HG02763 (cell line): Measurements from ENCODE around the gene GFM2.
A peak's percentile ranks its signal among the peaks of the same experiment; 100 is the strongest.
"Not testable (repeated sequence)": the region's sequence is repeated elsewhere in the genome, so short reads cannot be mapped to it uniquely, and the experiment has no call there.

Experiments used
- ATAC-seq: cut with Tn5 transposase; IDR thresholded peaks from one replicate; pipeline ENCODE4 v1.9.1; 2021; ENCODE audit warnings: mild to moderate bottlenecking, moderate library complexity; ENCODE audit not compliant: unreplicated experiment

GFM2 gene, protein sequence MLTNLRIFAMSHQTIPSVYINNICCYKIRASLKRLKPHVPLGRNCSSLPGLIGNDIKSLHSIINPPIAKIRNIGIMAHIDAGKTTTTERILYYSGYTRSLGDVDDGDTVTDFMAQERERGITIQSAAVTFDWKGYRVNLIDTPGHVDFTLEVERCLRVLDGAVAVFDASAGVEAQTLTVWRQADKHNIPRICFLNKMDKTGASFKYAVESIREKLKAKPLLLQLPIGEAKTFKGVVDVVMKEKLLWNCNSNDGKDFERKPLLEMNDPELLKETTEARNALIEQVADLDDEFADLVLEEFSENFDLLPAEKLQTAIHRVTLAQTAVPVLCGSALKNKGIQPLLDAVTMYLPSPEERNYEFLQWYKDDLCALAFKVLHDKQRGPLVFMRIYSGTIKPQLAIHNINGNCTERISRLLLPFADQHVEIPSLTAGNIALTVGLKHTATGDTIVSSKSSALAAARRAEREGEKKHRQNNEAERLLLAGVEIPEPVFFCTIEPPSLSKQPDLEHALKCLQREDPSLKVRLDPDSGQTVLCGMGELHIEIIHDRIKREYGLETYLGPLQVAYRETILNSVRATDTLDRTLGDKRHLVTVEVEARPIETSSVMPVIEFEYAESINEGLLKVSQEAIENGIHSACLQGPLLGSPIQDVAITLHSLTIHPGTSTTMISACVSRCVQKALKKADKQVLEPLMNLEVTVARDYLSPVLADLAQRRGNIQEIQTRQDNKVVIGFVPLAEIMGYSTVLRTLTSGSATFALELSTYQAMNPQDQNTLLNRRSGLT

DNA sequence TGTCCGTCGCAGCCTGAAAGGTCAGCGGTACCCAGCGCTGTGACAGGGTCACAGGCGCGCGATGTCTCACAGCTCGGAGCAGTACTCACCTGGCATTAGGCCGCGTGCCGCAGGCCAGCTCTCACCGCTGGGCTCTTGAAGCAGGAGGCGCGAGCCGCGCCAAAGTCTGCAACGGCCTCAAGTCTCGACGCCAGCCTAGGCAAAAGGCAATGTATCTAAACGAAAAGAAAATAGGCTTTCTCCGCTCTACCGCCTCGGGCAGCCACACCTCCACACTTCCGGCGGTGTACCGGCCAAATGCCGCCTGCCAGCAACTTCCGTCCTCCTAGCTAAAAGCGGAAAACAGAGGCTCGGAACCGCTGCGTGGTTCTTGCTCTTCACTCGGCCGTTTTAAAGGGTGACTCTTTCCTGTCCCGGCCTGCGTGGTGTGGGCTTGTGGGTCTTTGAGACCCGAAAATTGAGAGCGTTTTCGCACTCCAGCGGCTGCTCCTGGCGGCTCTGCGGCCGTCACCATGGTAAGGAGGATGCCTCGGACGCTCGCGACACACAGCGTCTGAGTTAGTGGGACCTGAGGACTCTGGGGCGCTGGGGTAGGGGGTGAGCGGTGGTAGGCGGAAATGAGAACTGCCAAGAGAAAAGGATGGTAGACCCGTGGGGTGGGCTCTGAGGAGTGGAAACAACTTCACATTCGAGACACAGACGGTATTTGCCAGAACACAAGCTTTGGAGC lies at the start of gene GFM2, which contains the start of gene NSA2:
Gene GFM2, minus strand, starts transcription at position 269 of the 730 bp plus-strand sequence. CDS start 3,375 bp downstream, outside the sequence.
Gene NSA2, plus strand, starts transcription at position 401 of the 730 bp plus-strand sequence. Its CDS starts 112 bp downstream, at position 513.
- peak; percentile 92 for ATAC-seq

DNA sequence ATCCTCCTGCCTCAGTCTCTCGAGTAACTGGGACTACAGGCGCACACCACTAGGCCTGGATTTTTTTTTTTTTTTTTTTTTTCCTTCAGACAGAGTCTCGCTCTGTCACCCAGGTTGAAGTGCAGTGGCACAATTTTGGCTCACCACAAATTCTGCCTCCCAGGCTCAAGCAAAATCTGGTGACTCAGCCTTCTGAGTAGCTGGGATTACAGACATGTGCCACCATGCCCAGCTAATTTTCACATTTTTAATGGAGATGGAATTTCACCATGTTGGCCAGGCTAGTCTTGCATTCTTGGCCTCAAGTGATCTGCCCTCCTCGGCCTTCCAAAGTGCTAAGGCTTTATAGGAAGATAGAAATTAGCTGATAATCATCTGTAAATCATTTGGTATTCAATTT lies 44.0 kb upstream of the GFM2 start:
- no peak for ATAC-seq

DNA sequence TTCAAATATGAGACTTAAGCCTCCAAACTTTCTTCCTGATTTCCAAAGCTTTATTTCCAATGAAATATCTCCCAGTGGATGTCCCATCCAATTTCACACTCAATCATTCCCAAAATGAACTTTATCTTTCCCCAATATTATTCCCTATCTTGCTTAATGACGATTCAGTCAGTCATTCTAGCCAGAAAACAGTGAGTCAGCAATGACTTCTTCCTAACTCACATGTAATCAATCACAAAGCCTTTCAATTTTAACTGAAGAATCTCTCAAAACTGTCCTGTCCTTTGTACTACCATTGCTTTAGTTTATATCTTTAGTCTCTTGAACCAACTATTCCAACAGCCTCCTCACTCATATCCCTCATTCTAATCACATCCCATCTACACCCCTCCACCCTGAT lies 35.0 kb upstream of the GFM2 start:
- no peak for ATAC-seq

DNA sequence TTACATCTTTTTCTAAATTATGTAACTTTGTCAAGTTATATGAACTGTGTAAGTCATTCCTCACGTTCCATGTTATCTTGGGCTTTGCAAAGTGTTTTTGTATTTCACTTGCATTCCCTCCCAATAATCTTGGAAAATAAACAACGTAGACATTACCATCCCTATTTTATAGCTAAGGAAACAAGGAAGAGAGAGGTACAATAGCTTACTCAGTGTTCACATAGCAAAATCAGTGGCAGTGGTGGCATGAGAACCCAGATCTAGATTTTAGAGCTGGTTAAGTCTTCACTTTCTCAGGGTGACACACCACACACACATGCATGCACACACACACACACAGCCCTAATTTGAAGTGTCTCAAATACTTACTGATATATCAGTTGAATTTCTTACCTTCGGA lies 34.3 kb upstream of the GFM2 start:
- no peak for ATAC-seq

DNA sequence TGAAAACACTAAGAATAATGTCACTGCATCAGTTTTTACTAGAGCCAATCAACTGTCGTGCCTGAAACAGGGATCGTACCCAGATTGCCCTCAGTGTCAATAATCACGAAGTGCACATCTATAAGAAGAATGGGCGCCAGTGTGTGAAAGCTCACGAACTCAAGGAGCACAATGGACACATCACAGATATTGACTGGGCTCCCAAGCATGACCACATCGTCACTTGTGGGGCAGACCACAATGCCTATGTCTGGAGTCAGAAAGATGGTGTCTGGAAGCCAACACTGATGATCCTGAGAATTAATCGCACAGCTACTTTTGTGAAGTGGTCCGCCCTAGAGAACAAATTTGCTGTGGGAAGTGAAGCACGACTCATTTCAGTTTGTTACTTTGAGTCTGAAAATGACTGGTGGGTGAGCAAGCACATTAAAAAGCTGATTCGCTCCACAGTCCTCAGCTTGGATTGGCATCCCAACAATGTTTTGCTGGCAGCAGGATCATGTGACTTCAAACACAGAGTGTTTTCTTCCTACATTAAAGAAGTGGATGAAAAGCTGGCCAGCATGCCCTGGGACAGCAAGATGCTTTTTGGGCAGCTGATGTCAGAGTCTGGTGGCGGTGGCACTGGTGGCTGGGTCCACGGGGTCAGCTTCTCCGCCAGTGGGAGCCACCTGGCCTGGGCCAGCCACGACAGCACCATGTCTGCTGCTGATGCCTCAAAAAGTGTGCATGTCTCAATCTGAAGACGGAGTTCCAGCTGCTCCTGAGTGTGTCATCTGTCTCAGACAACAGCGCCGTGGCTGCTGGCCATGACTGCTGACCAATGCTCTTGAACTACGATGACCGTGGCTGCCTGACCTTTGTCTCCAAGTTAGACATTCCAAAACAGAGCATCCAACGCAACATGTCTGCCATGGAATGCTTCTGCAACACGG lies 32.3 kb upstream of the GFM2 start:
- no peak for ATAC-seq

DNA sequence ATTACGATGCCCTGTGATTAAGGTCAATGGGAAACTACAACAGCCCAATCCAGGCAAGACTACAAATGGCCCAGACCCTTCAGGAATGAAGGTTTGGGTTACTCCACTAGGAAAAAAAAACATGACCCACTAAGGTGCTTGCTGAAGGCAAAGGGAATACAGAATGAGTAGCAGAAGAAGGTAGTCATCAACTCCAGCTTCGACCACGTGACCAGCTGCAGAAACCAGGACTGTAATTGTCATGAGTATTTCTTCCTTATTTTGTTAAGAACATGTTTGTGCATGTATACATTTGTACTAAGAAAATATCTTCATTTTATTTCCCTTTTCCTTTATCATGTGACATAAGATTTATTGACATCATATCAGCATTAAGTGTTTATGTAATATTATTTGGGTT lies 24.8 kb upstream of the GFM2 start:
- not testable (repeated sequence) for ATAC-seq

DNA sequence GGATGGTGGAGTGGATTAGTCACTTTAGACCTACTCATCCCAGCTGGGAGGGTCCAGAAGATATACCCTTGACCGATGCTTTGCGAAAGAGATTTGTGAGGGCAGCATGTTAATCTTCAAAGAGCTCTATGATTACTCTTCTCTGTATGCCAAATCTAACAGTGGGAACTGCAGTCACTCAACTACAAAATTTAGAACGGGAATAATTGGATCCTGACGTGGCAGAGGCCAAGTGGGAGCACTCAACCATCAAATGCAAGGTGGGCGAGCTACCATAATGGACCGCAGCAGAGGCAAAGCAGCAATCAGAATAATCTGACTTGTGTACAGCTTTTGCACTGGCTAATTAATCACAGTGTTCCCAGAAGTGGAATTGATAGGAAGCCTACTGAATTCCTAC lies 20.5 kb upstream of the GFM2 start:
- no peak for ATAC-seq

DNA sequence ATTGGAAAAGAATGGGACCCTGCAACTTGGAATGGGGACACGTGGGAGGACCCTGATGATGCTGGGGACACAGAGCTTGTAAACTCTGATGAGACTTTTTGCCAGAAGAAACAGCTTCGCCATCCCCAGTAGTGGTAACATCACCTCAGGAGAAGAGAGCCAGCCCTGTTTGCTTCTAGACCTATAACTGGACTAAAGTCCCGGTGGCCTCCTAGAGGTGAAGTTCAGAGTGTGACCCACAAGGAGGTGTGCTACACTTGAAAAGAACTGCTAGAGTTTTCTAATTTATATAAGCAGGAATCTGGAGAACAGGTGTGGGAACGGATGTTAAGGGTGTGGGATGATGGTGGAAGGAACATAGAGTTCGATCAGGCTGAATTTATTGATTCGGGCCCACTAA lies 19.9 kb upstream of the GFM2 start:
- ATAC-seq: no peak

DNA sequence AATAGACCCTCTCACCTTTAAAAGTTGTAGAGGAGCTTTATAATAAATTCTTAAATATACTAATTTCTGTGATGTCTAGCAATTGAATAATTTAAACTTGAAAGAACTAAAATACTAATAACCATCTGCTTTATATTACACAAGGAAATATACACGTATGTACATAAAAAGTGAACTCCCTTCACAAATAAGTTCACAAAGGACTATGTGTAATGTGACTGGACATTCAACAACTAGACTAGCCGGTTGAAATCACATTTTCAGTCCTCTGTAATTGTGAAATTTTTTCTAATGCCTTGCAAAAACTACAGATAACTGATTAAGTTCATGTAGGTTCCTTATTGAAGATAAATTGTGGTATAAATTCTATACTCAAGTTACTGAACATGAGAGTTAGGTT lies 11.7 kb upstream of the GFM2 start:
- no peak for ATAC-seq

DNA sequence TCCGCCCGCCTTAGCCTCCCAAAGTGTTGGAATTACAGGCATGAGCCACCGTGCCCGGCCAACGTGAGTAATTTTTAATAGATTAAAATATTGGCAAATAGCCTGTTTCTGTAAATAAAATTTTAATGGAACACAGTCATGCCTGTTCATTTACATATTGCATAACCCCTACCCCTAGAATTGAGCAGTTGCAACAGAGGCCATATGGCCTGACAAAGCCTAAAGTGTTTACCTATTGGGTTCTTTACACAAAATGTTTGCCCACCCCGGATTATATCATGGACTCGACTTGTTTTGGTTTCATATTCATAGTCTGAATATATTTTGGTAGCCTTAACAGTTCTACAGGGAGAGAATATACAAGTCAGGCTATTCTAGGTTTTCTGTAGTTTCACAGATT lies 5.4 kb upstream of the GFM2 start:
- ATAC-seq: no peak

DNA sequence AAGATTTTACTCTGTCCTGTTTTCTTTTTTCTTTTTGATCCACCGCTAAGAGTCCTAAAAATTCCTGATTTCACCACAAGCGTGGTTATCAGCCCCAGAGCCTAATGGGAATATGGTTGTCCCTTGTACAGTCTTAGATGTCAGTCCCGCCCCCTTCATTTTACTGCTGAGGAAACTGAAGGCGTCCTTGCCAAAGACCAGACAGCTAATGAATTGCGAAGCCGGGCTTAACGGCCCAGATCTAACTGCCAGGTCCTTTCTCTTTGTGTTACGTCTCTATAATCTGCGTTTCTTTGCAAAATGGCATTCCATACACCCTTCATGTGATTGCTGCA lies 629 bp upstream of the GFM2 start:
- ATAC-seq: peak; percentile 8

DNA sequence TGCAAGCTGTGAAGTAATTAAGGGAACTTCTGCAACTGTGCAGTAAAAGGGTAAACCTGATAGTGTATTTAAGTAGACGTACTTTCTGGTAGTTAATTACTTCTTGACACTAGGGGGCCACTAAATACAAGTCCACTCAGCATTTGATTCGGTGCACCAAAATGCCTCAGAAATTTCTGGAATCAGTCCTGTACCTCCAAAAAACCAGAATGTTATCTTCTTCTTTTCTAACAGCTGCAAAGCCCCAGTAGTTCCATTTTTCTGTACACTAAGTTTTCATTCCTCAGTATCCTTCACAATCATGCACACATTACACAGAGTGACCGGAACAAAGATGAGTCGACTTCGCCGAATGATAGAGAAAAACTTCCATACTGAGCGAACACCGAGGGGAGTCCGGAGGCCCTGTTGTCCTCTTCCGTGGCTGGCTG lies 484 bp downstream of the GFM2 start:
- ATAC-seq: peak; percentile 30

DNA sequence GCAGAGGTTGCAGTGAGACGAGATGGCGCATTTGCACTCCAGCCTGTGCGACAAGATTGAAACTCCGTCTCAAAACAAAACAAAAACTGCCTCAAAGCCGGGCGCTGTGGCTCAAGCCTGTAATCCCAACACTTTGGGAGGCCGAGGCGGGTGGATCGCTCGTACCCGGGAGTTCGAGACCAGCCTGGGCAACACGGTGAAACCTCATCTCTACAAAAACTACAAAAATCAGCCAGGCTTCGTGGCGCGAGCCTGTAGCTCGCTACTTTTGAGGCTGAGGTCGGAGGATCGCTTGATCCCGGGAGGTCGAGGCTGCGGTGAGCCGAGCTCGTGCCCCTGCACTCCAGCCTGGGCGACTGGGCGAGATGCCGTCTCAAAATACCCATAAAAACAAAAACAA lies 988 bp downstream of the GFM2 start:
- no peak for ATAC-seq

DNA sequence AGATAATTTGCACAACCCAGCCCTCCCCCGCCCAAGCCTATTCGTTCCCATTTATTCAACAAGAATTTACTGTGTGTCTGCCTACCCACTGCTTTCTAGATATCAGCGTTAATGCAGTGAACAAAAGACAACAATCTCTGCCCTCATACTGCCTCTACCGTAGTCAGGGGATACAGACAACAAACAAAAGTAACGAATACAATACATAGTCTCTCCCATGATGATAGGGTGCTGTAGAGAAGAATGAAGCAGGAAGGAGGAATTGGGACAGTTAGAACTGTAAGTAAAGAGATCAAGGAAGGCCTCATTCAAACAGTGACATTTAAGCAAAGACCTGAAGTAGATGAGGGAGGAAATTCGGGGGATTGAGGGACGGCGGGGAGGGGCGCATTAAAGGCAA lies 1.7 kb downstream of the GFM2 start:
- no peak for ATAC-seq

DNA sequence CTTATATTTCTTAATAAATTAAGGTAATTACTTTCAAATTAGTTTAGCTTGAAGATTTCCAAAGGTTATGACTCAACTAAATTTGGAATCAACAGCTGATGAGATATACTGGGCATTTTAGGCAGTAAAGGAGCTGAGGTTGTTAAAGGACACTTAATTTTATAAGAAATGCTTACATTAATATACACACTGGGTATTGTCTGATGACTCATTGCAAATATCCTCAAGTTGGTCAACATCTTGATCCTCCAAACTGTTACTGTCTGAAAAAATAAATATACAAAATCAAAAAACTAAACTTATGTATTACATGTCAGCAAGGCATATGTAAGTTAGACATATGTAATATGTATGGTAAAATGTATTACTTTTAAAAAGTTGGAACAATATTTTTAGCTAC lies 3.4 kb downstream of the GFM2 start:
- ATAC-seq: no peak

DNA sequence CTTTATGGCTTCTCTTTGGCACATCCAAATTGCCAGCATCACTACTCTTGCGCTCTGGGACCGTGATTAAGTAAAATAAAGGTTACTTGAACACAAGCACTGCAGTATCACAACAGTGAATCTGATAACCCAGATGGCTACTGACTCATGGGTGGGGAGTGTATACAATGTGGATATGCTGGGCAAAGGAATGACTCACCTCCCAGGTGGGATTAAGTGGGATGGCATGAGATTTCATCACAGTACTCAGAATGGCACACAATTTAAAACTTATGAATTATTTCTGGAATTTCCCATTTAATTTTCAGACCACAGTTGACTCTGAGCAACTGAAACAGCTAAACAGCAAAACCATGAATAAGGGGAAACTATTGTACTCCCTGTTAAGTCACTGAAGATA lies 4.3 kb downstream of the GFM2 start:
- ATAC-seq: no peak

DNA sequence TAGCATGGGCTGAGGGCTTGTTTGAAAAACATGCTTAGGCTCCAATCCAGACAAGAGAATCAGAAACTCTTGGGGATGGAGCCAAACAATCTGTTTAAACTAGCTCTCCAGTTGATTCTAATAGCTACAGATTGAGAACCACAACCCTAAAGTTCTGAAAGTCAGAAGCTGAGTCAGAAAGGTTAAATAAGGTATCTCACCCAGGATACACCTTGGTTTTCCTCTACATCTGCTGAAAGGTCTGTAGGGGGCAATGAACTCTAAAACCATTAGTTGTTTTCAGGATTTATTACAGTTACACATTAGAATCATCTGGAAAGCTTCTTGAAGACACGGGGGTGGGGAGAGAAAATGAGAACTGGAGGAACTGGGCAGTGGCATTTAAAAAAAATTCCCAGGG lies 5.7 kb downstream of the GFM2 start:
- no peak for ATAC-seq

DNA sequence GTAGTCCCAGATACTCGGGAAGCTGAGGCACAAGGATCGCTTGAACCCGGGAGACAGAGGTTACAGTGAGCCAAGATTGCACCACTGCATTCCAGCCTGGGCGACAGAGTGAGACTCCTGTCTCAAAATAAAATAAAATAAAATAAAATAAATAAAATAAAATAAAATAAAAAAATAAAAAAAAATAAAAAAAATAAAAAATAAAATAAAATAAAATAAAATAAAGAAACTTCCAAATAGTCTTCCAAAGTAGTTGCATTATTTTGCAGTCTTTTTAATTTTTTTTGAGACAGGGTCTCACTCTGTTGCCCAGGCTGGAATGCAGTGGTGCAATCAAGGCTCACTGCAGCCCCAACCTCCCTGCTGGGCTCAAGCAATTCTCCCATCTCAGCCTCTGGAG lies 18.2 kb downstream of the GFM2 start:
- ATAC-seq: not testable (repeated sequence)

DNA sequence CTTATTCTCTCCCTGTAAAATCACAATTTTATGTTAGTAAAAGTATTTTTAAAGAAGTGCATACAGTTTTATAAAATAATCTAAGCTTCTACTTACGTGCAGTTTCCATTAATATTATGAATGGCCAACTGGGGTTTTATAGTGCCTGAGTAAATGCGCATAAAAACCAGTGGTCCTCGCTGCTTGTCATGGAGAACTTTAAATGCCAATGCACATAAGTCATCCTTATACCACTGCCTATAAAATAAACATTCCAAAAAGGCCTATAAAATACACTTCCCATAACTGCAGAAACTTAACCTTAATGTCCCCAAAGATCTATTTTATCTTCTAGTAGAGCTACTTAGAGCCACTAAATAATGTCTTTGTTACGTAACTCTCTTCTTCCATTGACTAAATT lies 28.5 kb downstream of the GFM2 start:
- ATAC-seq: no peak

DNA sequence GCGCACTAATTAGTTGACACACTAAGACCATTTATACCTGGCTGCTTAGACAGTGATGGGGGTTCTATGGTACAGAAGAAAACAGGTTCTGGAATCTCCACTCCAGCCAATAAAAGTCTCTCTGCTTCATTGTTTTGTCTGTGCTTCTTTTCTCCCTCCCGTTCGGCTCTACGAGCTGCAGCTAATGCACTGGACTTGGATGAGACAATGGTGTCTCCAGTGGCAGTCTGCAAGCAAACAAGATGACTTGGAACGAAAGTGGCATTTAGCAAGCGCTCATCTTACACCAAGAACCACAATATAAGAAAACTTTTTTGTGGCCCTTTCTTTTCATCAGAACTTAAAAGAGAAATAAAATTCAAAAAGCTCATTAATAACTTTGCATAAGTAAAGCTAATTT lies 30.2 kb downstream of the GFM2 start:
- ATAC-seq: no peak
